COLO668 (cell line): ENCODE data around the gene ITGA7.

Source experiments
- DNase-seq: peaks from one replicate; lab custom pipeline; 2025; ENCODE audit not compliant: unreplicated experiment; lab: John Stamatoyannopoulos, UW

The ITGA7 gene

DNA sequence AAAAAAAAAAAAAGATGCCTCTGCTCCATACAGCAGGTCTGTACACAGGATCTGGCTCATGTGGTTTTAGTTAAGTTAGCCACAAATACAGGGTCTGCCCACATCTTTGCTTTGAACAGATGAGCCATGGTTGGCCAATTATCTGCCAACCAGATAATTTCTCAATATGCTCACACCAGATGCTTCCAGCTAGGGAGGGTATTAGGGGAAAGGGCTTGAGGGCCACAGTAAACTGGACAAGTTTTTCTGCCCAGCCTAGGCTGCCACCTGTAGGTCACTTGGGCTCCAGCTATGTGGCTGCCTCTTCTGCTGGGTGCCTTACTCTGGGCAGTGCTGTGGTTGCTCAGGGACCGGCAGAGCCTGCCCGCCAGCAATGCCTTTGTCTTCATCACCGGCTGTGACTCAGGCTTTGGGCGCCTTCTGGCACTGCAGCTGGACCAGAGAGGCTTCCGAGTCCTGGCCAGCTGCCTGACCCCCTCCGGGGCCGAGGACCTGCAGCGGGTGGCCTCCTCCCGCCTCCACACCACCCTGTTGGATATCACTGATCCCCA is 13.3 kb upstream of the ITGA7 start:
- peak; percentile 22 for DNase-seq

DNA sequence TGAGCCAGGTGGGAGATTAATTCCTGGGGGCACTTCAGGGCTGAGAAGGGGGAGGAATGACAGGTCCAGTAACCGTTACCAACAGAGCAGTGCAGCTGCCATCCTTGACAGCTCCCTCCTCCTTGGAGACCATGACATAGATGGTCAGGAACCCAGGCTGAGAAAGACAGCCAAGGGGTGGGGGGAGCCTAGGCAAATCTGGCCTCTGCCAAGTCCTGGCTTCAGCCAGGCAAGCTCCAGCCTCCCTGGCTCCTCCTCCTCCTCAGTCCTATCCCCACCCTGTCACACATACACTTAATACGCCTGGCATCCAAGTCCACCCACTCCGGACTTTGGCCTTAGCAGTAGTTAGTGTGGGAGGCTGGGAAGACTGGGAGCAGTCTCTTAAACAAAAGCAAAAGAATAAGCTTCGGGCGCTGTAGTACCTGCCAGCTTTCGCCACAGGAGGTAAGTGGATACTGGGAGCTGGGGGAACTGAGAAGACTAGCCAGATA is 12.4 kb upstream of the ITGA7 start, which contains the start of gene RDH5:
Gene RDH5, plus strand, starts transcription at position 323 of the 494 bp plus-strand sequence. CDS start 792 bp downstream, outside the sequence.
- no peak for DNase-seq

DNA sequence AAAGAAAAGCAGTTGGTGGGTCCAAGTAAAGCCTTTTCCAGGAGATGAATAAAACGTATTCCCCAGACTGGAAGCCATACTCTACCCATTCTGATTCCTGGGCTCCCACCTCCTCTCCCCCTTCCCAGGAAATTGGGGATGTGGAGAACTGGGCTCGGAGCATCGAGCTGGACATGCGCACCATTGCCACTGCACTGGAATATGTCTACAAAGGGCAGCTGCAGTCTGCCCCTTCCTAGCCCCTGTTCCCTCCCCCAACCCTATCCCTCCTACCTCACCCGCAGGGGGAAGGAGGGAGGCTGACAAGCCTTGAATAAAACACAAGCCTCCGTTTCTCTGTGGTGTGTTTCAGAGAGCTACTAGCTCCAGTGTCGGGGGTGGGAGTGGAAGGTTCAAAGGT is 11.7 kb upstream of the ITGA7 start:
- no peak for DNase-seq

DNA sequence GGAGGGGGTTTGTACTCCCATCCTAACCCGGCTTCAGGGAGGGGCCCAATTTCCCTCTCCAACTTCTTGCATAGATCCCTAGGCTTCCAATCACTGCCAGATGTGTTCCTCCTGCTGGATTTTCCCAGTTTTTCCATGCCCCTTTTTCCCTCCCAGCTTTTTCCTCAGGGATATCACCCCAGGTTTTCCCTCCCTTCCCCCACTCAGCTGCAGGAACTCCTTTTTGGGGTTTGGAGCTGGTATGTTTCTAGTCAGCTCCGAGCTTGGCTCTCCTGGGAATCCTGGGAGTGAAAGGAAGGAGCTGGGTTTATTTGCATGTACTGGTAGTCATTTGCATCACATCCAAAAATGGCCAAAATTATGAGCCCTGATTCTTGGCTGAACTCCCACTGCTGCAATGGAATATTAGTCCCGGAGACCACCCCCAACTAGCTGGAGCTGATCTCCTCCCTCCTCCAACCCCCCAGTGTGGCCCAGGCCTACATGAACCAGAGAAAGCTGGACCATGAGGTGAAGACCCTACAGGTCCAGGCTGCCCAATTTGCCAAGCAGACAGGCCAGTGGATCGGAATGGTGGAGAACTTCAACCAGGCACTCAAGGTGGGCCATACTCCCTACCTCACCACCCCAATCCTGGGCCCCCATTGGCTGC is 11.0 kb upstream of the ITGA7 start:
- no peak for DNase-seq

DNA sequence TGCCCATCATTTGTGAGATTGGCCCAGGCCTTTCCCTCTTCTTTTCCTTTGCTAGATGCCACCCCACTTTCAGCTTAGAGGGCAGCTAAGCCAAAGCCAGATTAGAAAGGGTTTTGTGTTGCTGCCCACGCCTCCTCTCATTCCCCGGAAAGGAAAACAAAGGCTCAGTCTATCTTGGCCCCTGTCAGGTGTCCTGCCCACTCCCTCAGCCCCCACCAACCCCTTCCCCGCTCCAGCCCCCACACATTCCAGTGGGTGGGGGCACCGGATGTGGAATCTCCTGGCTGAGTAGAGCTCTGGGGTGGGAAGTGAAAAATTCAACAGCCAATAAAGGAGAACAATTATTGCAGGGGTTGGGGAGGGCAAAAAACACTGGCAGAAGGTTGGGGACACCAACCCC is 10.3 kb upstream of the ITGA7 start:
- no peak for DNase-seq

DNA sequence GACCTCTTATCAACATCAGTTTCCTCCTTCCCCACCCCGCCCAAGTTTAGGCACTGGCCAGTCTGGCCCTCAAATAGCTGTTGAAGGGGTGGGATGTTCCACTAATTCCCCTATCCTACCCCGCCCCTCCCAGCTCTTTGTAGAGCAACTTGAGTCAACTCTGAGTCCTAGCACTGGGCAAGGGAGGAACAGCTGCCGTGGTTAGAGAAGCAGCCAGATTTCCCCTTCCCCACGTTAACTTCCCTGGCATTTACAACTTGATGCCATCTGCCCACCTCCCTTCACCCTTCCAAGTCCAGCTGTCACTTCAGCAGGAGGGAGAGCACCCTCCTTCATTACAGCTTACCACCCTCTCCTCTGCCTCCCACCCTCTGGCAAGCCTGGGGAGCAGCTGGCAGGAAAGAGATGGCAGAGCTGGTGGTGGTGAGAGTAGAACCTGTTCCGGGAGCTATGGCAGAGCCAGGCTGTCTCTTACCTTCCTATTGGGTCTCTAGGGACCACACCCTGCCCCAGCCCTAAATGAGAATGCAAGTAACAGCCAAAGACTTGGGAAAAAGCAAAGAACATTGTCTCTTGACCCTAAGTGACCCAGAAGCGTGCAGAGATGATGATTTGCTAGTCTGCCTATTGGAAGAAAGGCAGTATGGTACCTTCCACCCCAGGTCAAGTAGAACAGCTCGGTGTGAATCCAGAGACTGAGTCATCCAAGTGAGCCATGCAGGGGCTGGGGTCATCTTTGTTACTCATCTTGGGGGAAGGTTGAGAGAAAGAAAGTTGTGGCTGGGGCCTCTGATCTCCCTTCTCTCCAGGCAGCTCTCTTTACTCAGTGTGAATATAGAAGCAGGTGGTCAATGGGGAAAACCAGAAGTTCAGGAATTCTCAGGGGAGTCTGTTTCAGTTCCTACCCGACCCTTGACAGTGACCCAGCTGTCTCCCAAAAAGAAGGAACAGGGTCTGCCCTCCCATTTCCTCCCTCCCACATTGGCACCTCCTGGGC is 9.6 kb upstream of the ITGA7 start:
- DNase-seq: no peak

DNA sequence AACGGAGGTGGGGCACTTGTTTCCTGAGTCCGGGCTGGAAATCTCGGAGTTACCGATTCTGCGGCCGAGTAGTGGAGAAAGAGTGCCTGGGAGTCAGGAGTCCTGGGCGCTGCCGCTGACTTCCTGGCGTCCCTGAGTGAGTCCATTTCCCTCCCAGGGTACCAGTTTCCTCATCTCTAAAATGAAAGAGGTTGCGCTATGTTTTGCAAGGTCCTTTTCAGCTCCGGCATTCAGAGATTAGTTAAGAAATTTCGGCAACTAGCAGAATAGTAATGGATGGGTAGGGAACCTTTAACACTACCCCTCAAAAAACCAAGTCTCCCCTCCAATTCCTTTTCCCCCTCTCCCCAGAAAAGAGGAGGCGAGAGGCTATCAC is 8.9 kb upstream of the ITGA7 start:
- DNase-seq: no peak

DNA sequence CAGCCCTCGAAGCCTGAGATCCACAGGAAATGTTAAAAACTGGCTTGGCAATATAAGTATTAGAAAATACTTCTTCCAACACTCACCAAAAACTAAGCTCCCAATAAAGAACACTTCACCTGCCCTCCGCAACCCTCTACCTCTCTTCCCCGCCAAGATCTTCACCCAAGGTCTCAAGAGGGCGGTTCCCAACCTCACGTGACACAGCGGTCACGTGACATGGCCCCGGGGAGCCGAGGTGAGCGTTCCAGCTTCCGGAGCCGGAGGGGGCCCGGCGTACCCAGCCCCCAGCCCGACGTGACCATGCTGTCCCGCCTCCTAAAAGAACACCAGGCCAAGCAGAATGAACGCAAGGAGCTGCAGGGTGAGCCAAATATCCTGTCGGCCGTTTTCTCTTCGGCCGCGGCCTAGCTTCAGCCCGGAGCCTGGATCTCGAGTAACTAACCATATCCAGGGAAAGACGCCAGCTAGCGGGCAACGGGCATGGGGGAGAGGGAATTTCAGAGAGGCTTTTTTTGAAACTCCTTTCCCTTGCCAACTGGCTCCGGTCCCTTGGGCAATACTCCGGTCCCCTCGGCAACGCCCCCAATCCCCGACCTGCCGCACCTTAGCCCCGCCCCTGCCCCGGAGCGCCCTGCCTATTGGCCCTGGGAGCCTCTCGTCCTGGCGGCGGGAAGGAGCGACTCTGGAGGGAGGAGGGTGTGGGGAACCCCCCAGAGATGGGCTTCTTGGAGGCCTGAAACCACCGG is 8.3 kb upstream of the ITGA7 start, which contains the start of gene BLOC1S1:
Gene BLOC1S1, plus strand, starts transcription at position 214 of the 749 bp plus-strand sequence. Its CDS starts 6 bp downstream, at position 220.
- peak; percentile 91 for DNase-seq

DNA sequence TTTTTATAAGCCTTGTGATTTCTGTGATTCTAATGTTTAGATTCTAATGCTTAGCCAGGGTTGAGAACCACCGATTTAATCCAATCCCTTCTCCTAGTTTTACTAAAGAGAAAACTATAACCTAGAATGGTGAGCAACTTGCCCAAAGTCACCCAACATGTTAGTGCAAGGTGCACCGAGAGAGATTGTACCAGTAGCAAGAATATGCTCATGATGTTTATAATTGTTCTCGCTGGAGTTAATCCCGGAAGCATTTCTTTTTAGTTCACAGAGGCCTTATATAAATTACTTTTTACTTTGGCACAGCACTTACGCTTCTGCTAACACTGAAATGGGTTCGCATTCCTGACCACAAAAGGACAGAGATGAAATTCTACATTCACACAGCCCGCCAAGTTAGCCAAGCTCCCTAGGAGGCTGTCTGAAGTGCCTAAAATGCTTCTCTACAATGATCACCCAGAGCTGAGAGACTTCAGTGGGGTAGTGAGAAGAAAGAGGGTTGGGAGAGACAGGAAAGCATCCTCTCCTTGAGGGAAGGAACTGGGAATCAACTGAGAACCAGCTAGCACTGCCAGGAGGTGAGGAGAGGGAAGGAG is 7.6 kb upstream of the ITGA7 start:
- no peak for DNase-seq

DNA sequence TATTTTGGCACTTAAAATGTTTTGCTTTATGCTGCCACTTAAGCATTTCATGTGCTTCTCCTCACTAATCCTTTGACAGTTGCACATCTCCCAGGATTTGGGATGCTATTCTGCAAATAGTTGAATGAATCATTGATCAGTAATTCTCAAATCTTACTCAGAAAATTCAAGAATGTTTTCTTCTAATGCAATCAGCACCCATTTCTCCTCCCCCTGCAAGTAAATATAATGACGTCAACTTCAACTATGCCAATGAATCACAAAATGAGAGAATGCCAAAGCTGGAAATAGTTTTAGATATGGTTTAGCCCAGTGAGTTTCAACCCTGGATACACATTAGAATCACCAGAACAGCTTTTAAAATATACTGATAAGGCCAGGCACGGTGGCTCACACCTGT is 6.0 kb upstream of the ITGA7 start:
- DNase-seq: no peak

DNA sequence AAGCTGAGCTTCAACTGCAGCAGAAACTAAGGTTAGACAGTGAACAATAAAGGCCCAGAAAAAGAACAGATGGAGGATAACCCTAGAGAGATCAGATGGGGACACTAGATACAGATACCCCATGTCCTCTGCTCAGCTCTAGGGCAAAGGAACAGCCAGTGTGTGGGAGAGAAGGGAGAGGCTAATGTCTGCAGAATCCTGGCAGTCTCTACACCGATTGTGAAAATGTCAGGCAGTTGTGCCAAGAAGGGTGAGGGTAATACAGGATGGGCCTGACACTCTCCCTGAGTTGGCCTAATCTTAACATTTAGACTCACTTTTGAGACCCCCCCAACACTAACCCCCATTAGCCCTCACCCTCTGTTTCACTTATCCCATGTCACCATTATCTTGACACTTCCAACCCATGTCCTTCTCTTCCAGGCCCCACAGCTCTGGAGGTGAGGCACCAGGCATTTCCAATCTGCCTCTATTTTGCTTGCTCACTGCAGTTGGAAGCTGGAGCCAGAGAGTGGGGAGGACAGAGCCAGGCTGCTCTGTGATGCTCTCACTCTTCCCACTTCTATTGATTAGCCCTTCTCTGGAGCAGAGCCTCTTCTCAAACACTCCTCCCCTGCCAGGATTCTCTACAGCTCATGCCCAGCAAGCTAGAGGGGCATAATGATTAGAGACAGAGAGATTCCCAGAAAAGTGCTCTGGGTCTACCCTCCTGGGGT is 5.2 kb upstream of the ITGA7 start:
- DNase-seq: no peak

DNA sequence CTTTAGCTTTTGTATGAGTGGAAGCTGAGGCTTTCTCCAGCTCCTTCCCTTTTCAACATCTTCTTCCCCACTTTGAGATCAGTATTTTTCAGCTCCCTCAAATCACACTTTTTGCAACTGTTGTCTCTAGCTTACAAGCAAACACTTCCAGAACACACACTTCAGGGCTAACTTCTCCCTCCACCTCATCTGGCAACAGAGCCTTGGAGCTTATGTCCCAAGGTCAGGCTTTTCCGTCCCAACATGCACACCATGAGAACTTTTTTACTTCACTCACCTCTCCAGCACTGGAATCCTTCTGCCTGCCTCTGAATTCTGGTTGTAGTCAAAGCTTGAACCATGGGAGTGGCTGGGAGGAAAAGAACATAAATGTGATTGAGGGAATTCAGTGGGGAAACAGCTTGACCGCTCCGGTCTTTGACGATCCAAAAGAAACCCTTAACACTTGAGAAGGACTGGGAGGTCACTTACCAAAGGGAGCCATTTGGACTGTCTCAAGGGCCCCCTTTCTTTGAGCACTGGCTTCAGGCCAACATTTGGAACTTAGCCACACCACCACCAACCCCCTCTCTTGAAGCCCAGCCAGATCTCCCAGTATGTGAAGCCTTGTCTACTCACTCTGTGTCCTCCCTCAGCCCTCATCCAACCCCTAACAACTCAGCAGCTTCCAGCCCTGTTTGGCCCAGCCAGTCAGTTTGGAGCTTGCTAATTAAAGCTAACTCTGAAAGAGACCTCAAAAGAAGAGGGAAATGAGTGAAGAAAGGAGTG is 4.3 kb upstream of the ITGA7 start:
- DNase-seq: no peak

DNA sequence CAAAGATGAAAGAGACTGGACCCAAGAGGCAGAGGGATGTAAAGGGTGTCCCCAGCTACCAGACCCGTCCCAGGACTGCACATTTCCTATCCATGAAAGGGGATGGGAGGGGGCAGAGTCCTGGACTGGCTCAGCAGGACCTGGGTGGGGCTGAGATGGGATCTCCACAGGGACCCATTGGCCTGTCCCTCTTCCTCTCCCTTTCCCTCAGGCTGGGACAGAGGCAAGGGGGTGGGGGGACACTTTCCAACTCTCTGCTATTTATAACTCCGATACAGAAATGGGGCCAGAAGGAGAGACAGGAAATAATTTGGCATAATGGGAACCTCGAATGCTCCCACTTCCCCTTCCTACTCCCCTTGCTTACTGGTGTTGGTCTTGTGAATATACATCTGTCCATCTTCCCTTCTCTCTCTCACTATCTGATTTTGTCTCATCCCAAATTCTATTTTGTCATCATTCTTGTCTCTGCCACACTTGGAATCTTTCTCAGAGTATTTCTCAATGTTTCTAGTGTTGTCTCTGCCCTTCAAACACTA is 1.1 kb upstream of the ITGA7 start:
- DNase-seq: no peak

DNA sequence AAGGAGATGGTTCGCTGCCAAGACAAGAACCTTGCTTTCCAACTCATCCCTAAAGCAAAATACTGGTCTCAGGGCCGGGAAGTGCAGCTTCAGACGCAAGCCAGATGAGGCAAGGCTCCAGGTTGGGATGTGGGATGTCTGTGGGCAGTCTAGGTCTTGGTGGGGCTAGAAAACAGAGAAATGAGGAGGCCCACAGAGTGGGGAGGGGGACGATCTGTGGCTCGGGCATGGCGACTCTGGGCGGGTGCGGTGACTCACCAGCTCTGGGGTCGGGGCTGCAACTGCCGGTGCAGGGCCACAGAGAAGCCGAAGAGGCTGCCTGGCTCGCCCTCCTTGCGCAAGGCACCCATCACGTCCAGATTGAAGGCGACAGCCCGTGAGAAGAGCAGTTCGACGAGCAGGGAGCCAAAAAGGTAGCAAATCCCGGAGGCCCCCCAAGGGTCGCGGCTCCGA is 459 bp downstream of the ITGA7 start:
- DNase-seq: no peak

DNA sequence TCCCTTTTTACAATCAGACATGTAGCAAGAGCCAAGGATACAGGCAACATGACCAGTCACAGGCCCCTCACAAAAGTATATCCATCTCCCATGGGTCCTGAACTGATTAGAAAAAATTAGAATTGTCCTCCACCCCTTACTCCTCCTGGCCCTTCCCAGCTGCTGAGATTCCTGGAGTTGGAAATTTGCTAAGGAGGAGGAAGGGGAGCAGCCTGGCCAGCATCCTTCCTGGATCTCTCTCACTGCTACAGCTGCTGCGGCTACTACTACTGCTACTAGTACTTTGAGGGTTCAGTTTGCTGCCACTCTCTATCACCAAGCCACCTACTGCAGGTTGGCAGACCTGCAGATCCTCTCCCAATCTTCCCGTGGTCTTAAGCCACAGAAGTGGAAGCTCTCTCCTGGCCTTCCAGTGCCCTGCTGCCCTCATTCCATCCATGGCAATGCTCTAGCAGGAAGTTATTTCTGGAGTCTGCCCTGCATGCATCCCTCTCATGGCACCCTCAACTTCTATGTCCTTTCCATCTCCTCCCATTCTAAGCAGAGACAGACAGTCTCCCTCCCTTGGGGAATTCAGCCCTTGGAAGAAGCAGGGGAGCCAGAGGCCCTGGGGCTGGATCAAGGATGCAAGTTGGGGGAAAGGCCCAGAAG is 1.0 kb downstream of the ITGA7 start:
- DNase-seq: no peak

DNA sequence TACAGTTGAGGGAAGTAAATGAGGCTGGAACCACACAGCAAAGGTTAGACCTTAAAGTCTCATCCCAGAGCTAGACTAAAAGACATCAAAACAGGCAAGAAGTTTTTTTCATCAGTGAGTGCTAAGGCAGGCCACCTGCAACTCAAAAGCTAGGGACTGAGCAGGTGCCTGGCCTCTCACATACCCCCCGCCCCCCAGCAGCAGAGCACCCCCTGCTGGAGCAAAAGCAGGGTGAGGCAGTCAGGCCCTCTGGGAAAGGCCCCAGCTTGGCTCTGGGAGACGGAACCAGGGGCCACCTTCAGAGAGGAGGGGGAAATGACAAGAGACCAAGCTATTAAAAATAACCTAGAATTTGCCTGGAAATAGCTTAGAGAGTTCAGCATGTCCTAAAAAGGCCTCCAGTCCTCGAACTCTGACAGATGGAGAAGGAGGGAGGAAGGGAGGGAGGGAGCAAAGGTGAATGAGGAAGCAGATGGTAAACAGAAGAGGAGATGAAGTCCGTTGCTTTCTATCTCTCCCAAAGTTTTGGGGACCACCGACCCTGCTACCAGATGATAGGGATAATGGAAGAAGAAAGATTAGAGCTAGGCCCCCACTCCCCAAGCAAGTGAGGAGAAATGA is 1.8 kb downstream of the ITGA7 start:
- DNase-seq: peak; percentile 4

DNA sequence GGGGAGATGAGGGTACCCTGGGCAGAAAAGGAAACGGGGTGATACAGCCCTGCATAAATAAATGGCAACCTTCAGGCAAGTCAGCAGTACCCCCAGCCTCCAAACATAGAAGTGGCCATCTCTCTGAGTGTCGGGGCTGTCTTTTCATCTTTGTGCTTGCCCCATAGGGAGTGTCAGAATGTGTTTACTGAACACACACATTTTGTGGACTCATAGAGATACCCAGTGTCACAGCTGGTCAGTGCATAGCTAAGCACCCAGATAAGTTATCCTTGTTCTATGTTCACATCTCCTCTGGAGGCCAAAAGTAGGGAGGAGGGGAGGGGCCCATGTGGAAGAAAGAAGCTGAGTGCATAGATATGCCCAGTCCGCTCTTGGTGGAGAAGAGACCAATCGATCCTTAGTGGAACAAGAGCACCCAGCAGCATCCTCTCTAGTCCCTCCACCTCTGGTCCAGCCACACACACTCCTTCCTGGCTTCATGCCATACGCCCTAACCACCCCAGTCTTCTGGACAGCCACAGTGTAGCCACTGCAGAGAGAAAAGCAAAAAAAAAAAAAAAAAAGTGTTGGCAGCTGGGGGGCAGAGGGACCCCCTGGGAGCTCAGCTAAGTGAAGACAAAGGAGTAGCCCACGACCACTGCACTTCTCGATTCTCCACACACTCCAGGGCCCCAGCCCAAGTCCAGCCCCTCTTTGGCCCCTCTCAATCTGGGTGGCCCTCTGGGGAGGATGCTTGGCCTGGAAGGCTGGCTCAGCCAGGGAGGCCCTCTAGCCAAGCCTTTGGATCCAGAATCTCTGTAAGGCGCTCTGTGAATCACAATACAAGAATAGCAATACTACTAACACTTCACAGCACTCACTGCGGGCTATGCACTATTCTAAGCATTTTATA is 2.6 kb downstream of the ITGA7 start:
- no peak for DNase-seq
